GM10248 (cell line): Measurements from ENCODE around the gene VEGFD.
A peak's percentile ranks its signal among the peaks of the same experiment; 100 is the strongest.

Source experiments
- CTCF ChIA-PET: fragments of 300-600 bp; sonication (Branson Sonifier 250); formaldehyde crosslinking; extraction: SDS; loops from one replicate; lab custom pipeline; 2021; ENCODE audit warnings: antibody characterized with exemption; lab: Yijun Ruan, JAX
- POLR2A ChIA-PET: fragments of 350-650 bp; sonication (Branson Sonifier 250); formaldehyde crosslinking; extraction: SDS; loops from one replicate; lab custom pipeline; 2020; ENCODE audit warnings: antibody characterized with exemption; lab: Yijun Ruan, JAX
- DNase-seq: peaks from one replicate; pipeline ENCODE4 v3.0.0; 2012; ENCODE audit errors: extremely low spot score
- CTCF ChIP-seq: IDR thresholded peaks from 2 replicates; pipeline ENCODE4 v1.5.1; 2012; ENCODE audit warnings: mild to moderate bottlenecking, low read depth; ENCODE audit errors: extremely low read depth, missing control alignments, control extremely low read depth

The VEGFD gene

DNA sequence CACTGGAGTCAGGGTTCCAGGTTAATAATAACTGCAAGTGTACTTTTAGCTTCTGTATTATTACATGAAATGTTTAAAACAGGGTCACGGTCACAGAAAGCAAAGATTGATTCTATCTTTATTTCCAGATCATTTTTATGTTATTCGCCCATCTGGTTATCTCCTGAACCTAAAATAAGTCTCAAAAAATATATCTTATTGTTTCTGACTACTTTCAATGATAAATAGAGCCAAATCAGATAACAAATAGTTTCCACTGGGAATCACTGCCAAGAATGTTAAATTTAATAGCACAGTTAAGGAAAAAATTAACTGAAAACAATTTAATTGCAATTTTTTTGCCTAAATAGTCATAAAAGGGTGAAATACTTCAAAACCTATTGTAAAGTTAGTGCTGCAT is 17.2 kb upstream of the VEGFD start:
- no peak for TF ChIP-seq CTCF
- ChIA-PET CTCF (no interaction called here), POLR2A (no interaction called here)
- no peak for DNase-seq

GRCh38 chrX:15399962-15400391 is 15.8 kb upstream of the VEGFD start:
- DNase-seq = no peak
- POLR2A ChIA-PET = no interaction called here
- CTCF ChIA-PET = no interaction called here
- no peak for TF ChIP-seq CTCF

GRCh38 chrX:15398874-15399273 is 14.7 kb upstream of the VEGFD start:
- DNase-seq = peak; percentile 23
- ChIA-PET POLR2A (no interaction called here), CTCF (no interaction called here)
- no peak for TF ChIP-seq CTCF

- CTCF ChIA-PET = no interaction called here
- POLR2A ChIA-PET = no interaction called here
- no peak for DNase-seq
- TF ChIP-seq CTCF = no peak
These were observed 11.6 kb upstream of the VEGFD start for GRCh38 chrX:15395789-15396188.

DNA sequence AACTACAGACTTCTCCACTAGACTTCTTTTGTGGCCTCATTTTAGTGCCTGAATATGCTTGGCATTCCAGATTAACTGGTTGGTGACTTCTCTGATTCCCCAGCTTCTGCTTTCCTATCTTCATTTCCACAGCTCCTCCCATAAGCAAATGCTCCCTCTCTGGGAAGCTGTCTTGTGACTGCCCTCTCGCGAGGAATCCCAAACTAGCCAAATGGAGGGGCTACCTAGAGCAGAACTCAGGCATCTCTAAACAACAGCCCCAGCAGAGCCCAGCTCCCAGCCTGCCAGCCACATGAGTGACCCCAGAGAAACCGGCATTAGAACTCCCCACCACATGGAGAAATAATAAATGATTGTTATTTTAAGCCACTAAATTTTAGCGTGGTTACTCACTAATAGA is 7.6 kb upstream of the VEGFD start:
- no peak for DNase-seq
- no peak for TF ChIP-seq CTCF
- ChIA-PET POLR2A (no interaction called here), CTCF (no interaction called here)

- no peak for DNase-seq
- ChIA-PET POLR2A (no interaction called here), CTCF (interaction anchor here (0.9 to 2.3 kb wide), 5 partner anchors 10 to 89 kb away, joined by 3 to 9 read pairs (median 4); no protein-coding TSS in a partner anchor)
- TF ChIP-seq CTCF = no peak
These were observed 1.4 kb downstream of the VEGFD start for GRCh38 chrX:15382813-15383212.

DNA sequence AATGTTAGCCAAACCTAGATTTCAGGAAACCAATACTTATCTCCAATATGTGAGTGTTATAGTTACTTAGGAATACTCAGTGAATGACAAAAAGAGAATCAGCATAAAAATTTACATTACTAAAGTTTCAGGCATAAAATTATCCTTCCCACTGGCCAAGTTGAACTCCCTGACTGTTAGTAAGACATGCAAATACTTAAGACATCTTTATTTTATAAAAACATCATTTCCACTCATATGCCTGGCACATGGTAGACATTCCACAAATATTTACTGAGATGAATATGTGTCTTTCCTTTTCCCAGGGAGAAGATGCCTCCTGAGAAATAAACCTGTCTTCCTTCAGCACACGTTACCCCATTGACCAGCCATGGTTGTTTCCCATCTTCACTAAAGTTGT is 7.3 kb downstream of the VEGFD start:
- ChIA-PET POLR2A (no interaction called here), CTCF (no interaction called here)
- no peak for TF ChIP-seq CTCF
- no peak for DNase-seq
